ENCODE measurements around the gene FAM83G.

GRCh38 chr17:18986541-18987229, 17.9 kb downstream of the FAM83G start:
- TF ChIP-seq POLR2A (IDR thresholded peaks at IDR 0.05) = no peak
- TF ChIP-seq, protein P1, sequence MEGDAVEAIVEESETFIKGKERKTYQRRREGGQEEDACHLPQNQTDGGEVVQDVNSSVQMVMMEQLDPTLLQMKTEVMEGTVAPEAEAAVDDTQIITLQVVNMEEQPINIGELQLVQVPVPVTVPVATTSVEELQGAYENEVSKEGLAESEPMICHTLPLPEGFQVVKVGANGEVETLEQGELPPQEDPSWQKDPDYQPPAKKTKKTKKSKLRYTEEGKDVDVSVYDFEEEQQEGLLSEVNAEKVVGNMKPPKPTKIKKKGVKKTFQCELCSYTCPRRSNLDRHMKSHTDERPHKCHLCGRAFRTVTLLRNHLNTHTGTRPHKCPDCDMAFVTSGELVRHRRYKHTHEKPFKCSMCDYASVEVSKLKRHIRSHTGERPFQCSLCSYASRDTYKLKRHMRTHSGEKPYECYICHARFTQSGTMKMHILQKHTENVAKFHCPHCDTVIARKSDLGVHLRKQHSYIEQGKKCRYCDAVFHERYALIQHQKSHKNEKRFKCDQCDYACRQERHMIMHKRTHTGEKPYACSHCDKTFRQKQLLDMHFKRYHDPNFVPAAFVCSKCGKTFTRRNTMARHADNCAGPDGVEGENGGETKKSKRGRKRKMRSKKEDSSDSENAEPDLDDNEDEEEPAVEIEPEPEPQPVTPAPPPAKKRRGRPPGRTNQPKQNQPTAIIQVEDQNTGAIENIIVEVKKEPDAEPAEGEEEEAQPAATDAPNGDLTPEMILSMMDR (IDR thresholded peaks at IDR 0.05) = no peak

Measured in testis (tissue), 2 donors.